ENCODE measurements around the gene TFAP2A. TPM values are rescaled to one million over a fixed set of nuclear protein-coding genes. Genes with fewer than 3 reads are reported as not detected.

Gene TFAP2A
- total and polyA plus RNA-seq, 10 of the 15 experiments (the other 5 are each of a cell fraction or from before 2014, with no cell fraction given), result 0.05 to 0.46 (median 0.17) TPM; not detected in 4

GRCh38 chr6:10396785-10397184 lies 18.1 kb downstream of the TFAP2A start (continued):
- TF ChIP-seq KLF5 (IDR thresholded peaks at IDR 0.05; ENCODE audit: partially characterized antibody) (no peak), NR2C2 (IDR thresholded peaks at IDR 0.05; ENCODE audit: borderline replicate concordance, control insufficient read depth, insufficient read length, low read depth) (no peak)

GRCh38 chr6:10395704-10396546 lies 18.9 kb downstream of the TFAP2A start:
- no peaks in the 10 kb centered on the region; the same call in 1 of the 3 replicates for H3K9me3 ChIP-seq (replicated peaks; ENCODE audit: control insufficient read depth, insufficient read depth, low read length)
- no peak for DNase-seq (ENCODE audit: low read depth, low spot score)
- no peak overlapping the region for H2AFZ ChIP-seq (ENCODE audit: control insufficient read depth, low read depth, low read length)
- TF ChIP-seq CTCF (IDR thresholded peaks at IDR 0.05 in 2 of 3, conservative IDR thresholded peaks at IDR 0.05 in 1 of 3; ENCODE audit: control insufficient read depth in 2 of 3, extremely low read depth in 1 of 3, insufficient read depth in 1 of 3, low read depth in 3 of 3, low read length in 3 of 3) (no peak), POLR2AphosphoS5 (IDR thresholded peaks at IDR 0.05; ENCODE audit: low read length) (no peak), CEBPZ (IDR thresholded peaks at IDR 0.05; ENCODE audit: low read depth, low read length) (no peak), EZH2 (IDR thresholded peaks at IDR 0.05; ENCODE audit: borderline replicate concordance, control insufficient read depth, low read depth, low read length) (0 out of 2 replicates have a peak, but pooled peaks have one; percentile 87), IRF4 (IDR thresholded peaks at IDR 0.05; ENCODE audit: low read depth, low read length) (no peak), KDM1A (IDR thresholded peaks at IDR 0.05; ENCODE audit: borderline replicate concordance) (no peak), HDAC6 (IDR thresholded peaks at IDR 0.05; ENCODE audit: unreplicated experiment) (no peak)
- H4K20me1 ChIP-seq (ENCODE audit: control insufficient read depth, insufficient read depth), result no peaks in the 10 kb centered on the region
- H3K4me3 ChIP-seq, result no peak overlapping the region
- ChIA-PET SMC1A (ENCODE audit: uncharacterized antibody, unreplicated experiment) (interaction anchor here (0.6 to 1.4 kb wide), 3 partner anchors 11 to 87 kb away, joined by 3 to 4 read pairs (median 4); no protein-coding TSS in a partner anchor), CTCF (interaction anchor here (0.5 to 1.1 kb wide), 2 partner anchors 19 to 366 kb away, joined by 3 read pairs; no protein-coding TSS in a partner anchor), POLR2A (interaction anchor here (0.6 kb wide), 2 partner anchors 14 to 31 kb away, joined by 3 read pairs; no protein-coding TSS in a partner anchor), RAD21 (ENCODE audit: unreplicated experiment) (no interaction called here)
- H3K79me2 ChIP-seq (ENCODE audit: control insufficient read depth, insufficient read depth, low read length), result no peaks in the 10 kb centered on the region
- H3K4me2 ChIP-seq (ENCODE audit: control insufficient read depth, insufficient read depth), result no peak overlapping the region
- no TSS peak for BruUV-seq (replicated peaks)
- intact Hi-C loops (cut with micrococcal nuclease; ENCODE audit: unreplicated experiment) (no loop called here), in situ Hi-C loops (cut with MboI) (no loop called here)
- H3K27ac ChIP-seq (ENCODE audit: control insufficient read depth, insufficient read depth), result no peak overlapping the region
- ATAC-seq, result peak; percentile 34; the same call in 1 of the 3 replicates
- 19% methylated on average over 13 of the region's 14 CpGs for WGBS (ENCODE audit: insufficient coverage, insufficient replicate concordance, low lambda C conversion rate, missing lambda C conversion rate)
- H3K36me3 ChIP-seq (ENCODE audit: control insufficient read depth in 2 of 2, insufficient read depth in 2 of 2, low read length in 1 of 2), result no peaks in the 10 kb centered on the region
- no peak overlapping the region for H3K9ac ChIP-seq (ENCODE audit: control insufficient read depth, insufficient read depth, low read length)
- H3K27me3 ChIP-seq (replicated peaks in 1 of 2; ENCODE audit: control insufficient read depth in 2 of 2, insufficient read depth in 2 of 2, low read length in 1 of 2), result peaks cover 0 to 15% of the 10 kb centered on the region in 2 experiments; a peak in 3 of 4 replicates
- H3K4me1 ChIP-seq (ENCODE audit: control insufficient read depth, insufficient read depth, low read length), result no peaks in the 10 kb centered on the region
- FAIRE-seq, result no peak
